KMS-11 (cell line): ENCODE data around the gene C8A.

Experiments used
- H2AFZ ChIP-seq: fragments of 200-600 bp; sonication (generic); 2 replicates; pipeline ENCODE4 v1.6.1; 2016; ENCODE audit warnings: antibody characterized with exemption, mixed run types, low read depth
- H3K27ac ChIP-seq: fragments of 200-600 bp; sonication (generic); 2 replicates; pipeline ENCODE4 v1.6.1; 2016; ENCODE audit warnings: mild to moderate bottlenecking, mixed run types
- H3K27me3 ChIP-seq: fragments of 200-600 bp; sonication (generic); 2 replicates; pipeline ENCODE4 v1.6.1; 2017; ENCODE audit warnings: mild to moderate bottlenecking, low read depth, mixed run types, moderate library complexity; ENCODE audit not compliant: insufficient read depth
- H3K36me3 ChIP-seq: fragments of 200-600 bp; sonication (generic); 2 replicates; pipeline ENCODE4 v1.6.1; 2017; ENCODE audit warnings: mild to moderate bottlenecking, mixed run types; ENCODE audit not compliant: insufficient read depth
- H3K4me1 ChIP-seq: fragments of 200-600 bp; sonication (generic); 2 replicates; pipeline ENCODE4 v1.6.1; 2016; ENCODE audit warnings: mild to moderate bottlenecking, low read depth, mixed run types; ENCODE audit not compliant: poor library complexity, severe bottlenecking
- H3K4me2 ChIP-seq: fragments of 200-600 bp; sonication (generic); 2 replicates; pipeline ENCODE4 v1.7.0; 2016; ENCODE audit warnings: mild to moderate bottlenecking, mixed run types
- H3K4me3 ChIP-seq: fragments of 200-600 bp; sonication (generic); IDR thresholded peaks from 2 replicates; pipeline ENCODE4 v1.6.1; 2017; ENCODE audit warnings: low read depth, low read length, mixed read lengths; ENCODE audit not compliant: insufficient read depth
- H3K79me2 ChIP-seq: fragments of 200-600 bp; sonication (generic); 2 replicates; pipeline ENCODE4 v1.6.1; 2016; ENCODE audit warnings: low read depth, mixed run types; ENCODE audit not compliant: insufficient read depth
- H3K9ac ChIP-seq: fragments of 200-600 bp; sonication (generic); 2 replicates; pipeline ENCODE4 v1.6.1; 2016; ENCODE audit warnings: mild to moderate bottlenecking, mixed run types
- H4K20me1 ChIP-seq: fragments of 200-600 bp; sonication (generic); 2 replicates; pipeline ENCODE4 v1.6.1; 2016; ENCODE audit warnings: mild to moderate bottlenecking, mixed run types; ENCODE audit not compliant: insufficient read depth
- TF ChIP-seq, protein P1 (sequence below): fragments of 200-600 bp; sonication (generic); conservative IDR thresholded peaks from 2 replicates; pipeline ENCODE4 v1.6.1; 2017; ENCODE audit warnings: low read depth, mild to moderate bottlenecking, antibody characterized with exemption, low read length, moderate library complexity, mixed read lengths

Gene C8A

DNA sequence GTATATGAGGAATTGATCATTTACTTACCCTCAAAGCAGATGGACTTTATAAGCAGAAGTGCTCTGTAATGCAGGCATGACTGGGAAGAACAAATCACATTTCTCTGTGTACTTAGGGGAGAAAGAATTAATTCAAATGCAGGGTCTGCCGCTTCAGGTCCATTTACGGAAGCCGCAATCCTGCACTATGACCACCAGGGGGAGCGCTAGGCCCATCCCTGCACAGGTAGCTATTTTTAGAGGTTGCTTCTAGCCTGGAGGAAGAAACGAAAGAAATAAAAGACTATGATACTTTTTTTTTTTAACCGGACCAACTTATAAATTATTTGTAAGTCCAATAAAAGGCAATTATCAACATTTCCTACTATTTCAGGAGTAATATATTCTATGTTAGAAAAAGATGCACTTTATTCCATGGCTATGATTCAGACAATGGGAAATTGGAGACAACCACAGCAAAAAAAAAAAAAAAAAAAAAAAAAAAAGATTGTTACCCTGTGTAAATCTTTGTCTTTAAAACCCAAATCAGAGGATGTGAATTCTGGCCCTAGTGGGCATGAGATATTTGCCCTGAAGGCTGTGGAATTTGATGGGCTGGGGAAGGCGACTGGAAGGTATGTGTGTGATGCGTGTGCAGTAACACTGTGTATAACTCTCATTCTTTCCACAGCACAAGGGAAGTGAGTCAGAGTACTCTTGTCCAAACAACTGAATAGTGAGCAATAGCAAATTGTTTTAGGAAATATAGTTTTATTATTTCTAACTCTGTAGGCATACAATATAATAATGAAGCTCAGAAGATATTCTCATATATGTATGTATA lies 22.5 kb upstream of the C8A start:
- H4K20me1 ChIP-seq = no peaks in the 10 kb centered on the region
- no peaks in the 10 kb centered on the region for H3K4me1 ChIP-seq
- no peaks in the 10 kb centered on the region for H3K27me3 ChIP-seq
- TF ChIP-seq, protein P1, sequence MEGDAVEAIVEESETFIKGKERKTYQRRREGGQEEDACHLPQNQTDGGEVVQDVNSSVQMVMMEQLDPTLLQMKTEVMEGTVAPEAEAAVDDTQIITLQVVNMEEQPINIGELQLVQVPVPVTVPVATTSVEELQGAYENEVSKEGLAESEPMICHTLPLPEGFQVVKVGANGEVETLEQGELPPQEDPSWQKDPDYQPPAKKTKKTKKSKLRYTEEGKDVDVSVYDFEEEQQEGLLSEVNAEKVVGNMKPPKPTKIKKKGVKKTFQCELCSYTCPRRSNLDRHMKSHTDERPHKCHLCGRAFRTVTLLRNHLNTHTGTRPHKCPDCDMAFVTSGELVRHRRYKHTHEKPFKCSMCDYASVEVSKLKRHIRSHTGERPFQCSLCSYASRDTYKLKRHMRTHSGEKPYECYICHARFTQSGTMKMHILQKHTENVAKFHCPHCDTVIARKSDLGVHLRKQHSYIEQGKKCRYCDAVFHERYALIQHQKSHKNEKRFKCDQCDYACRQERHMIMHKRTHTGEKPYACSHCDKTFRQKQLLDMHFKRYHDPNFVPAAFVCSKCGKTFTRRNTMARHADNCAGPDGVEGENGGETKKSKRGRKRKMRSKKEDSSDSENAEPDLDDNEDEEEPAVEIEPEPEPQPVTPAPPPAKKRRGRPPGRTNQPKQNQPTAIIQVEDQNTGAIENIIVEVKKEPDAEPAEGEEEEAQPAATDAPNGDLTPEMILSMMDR = peak; percentile 83
- H2AFZ ChIP-seq = no peak overlapping the region
- no peaks in the 10 kb centered on the region for H3K79me2 ChIP-seq
- H3K4me2 ChIP-seq = no peak overlapping the region
- H3K4me3 ChIP-seq = no peak overlapping the region
- no peaks in the 10 kb centered on the region for H3K36me3 ChIP-seq
- H3K27ac ChIP-seq = no peak overlapping the region
- H3K9ac ChIP-seq = no peak overlapping the region

- Histone ChIP-seq H3K36me3 (no peaks in the 10 kb centered on the region), H3K27me3 (no peaks in the 10 kb centered on the region), H4K20me1 (no peaks in the 10 kb centered on the region), H3K4me3 (no peak overlapping the region), H3K4me2 (no peak overlapping the region), H2AFZ (no peak overlapping the region), H3K9ac (no peak overlapping the region), H3K27ac (no peak overlapping the region), H3K79me2 (no peaks in the 10 kb centered on the region), H3K4me1 (no peaks in the 10 kb centered on the region)
- TF ChIP-seq, protein P1 = no peak
Observed at GRCh38 chr1:56833088-56833487, 21.5 kb upstream of the C8A start.

DNA sequence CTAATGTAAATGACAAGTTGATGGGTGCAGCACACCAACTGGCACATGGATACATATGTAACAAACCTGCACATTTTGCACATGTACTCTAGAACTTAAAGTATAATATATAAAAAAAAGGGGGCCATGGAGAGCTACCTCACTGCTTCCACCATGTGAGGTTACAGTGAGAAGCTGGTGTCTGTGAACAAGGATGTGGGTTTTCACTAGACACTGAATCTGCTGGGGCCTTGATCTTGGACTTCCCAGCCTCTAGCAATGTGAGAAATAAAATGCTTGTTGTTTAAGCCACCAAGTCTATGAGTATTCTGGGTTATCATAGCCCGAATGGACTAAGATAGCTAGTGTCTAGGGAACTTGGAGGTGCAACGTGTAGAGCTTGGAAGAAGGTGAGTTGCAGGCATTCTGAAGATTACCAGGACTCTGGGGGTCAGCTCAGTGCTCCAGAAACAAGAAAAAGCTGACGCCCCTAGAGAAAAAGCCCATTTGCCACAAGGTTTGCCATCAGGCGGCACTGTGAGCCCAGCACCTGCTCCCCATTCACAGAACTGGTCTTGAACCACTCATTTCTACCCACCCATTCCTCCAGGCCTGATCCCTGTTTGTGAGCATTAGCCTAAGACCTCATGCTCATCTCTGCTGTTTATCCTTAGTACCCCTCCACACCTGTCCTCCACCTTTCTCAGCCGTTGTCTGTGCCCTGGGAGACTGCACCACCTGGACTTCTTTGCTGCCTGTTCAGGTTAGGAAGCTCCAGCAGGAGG lies 20.3 kb upstream of the C8A start:
- H3K4me2 ChIP-seq = no peak overlapping the region
- TF ChIP-seq, protein P1 = no peak
- no peak overlapping the region for H3K4me3 ChIP-seq
- no peaks in the 10 kb centered on the region for H4K20me1 ChIP-seq
- H3K79me2 ChIP-seq = no peaks in the 10 kb centered on the region
- no peak overlapping the region for H3K9ac ChIP-seq
- no peaks in the 10 kb centered on the region for H3K4me1 ChIP-seq
- H3K27ac ChIP-seq = no peak overlapping the region
- H2AFZ ChIP-seq = no peak overlapping the region
- H3K27me3 ChIP-seq = no peaks in the 10 kb centered on the region
- H3K36me3 ChIP-seq = no peaks in the 10 kb centered on the region

DNA sequence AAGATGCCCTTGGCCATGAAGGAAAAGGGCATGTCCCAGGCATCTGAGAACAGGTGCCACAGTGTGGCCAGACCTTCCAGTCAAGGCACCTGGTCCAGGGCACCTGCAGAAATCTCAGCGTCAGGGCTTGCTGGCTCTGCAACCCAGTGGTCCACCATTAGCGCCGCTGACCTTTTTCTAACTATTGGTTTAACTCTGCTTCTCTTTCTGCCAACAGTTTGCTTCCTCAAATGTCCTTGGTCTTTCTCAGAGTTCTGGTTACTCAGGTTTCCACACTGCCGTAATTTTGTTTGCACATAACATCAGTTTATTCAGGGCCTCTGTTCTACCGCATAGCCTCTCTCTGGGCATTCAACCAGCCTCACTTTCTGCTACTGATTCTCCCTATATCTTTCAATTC lies 18.9 kb upstream of the C8A start:
- Histone ChIP-seq H3K4me2 (no peak overlapping the region), H3K9ac (no peak overlapping the region), H3K4me3 (no peak overlapping the region), H3K79me2 (no peaks in the 10 kb centered on the region), H3K27me3 (no peaks in the 10 kb centered on the region), H3K4me1 (no peaks in the 10 kb centered on the region), H3K36me3 (no peaks in the 10 kb centered on the region), H3K27ac (no peak overlapping the region), H2AFZ (no peak overlapping the region), H4K20me1 (no peaks in the 10 kb centered on the region)
- TF ChIP-seq, protein P1 = no peak
